PC-9 (cell line): Measurements from ENCODE around the gene SLC24A5. TPM values are rescaled to one million over a fixed set of nuclear protein-coding genes. Genes with fewer than 3 reads are reported as not detected.

Experiments used
- BruUV-seq: library from RNA; stranded (reverse); fragments of 400-500 nt; replicated peaks from 2 replicates; lab custom pipeline; 2021; lab: Mats Ljungman, UMichigan
- CTCF ChIA-PET: fragments of 300-600 bp; sonication (Branson Sonifier 250); formaldehyde crosslinking; loops from one replicate; lab custom pipeline; 2022; ENCODE audit warnings: antibody characterized with exemption; lab: Charles Lee
- POLR2A ChIA-PET: fragments of 300-600 bp; sonication (Branson Sonifier 250); formaldehyde crosslinking; loops from one replicate; lab custom pipeline; 2022; ENCODE audit warnings: antibody characterized with exemption; ENCODE audit not compliant: unreplicated experiment; lab: Charles Lee
- DNase-seq, 2 experiments: peaks; one replicate each; pipeline versions ENCODE4 v3.0.0 to v3.0.0-alpha.2; 2015 to 2022; ENCODE audit warnings: mixed read lengths in 1 of 2
- H2AFZ ChIP-seq: fragments of 200-600 bp; sonication (generic); 2 replicates; pipeline ENCODE4 v1.8.1; 2017; ENCODE audit warnings: antibody characterized with exemption
- H3F3A ChIP-seq: fragments of 200-600 bp; sonication (generic); 2 replicates; pipeline ENCODE4 v1.8.1; 2017; ENCODE audit warnings: antibody characterized with exemption, mild to moderate bottlenecking, low read depth; ENCODE audit not compliant: insufficient read depth
- H3K27ac ChIP-seq: fragments of 200-600 bp; sonication (generic); 2 replicates; pipeline ENCODE4 v1.6.1; 2016; ENCODE audit warnings: mixed run types
- H3K27me3 ChIP-seq: fragments of 200-600 bp; sonication (generic); 2 replicates; pipeline ENCODE4 v1.6.1; 2016; ENCODE audit warnings: low read depth, mixed run types; ENCODE audit not compliant: insufficient read depth
- H3K36me3 ChIP-seq: fragments of 200-600 bp; sonication (generic); 2 replicates; pipeline ENCODE4 v1.6.1; 2016; ENCODE audit warnings: low read depth, mixed run types
- H3K4me1 ChIP-seq: fragments of 200-600 bp; sonication (generic); replicated peaks from 2 replicates; pipeline ENCODE4 v1.6.1; 2016; ENCODE audit warnings: mixed run types; ENCODE audit not compliant: insufficient read depth
- H3K4me2 ChIP-seq: fragments of 200-600 bp; sonication (generic); 2 replicates; pipeline ENCODE4 v1.6.1; 2017; ENCODE audit warnings: mixed run types
- H3K4me3 ChIP-seq: fragments of 200-600 bp; sonication (generic); 2 replicates; pipeline ENCODE4 v1.6.1; 2016; ENCODE audit warnings: mixed run types
- H3K79me2 ChIP-seq: fragments of 200-600 bp; sonication (generic); 2 replicates; pipeline ENCODE4 v1.6.1; 2017; ENCODE audit warnings: low read depth, mixed run types
- H3K9me2 ChIP-seq: fragments of 200-600 bp; sonication (generic); 2 replicates; pipeline ENCODE4 v1.8.1; 2017; ENCODE audit warnings: mild to moderate bottlenecking; ENCODE audit not compliant: insufficient read depth
- H3K9me3 ChIP-seq: fragments of 200-600 bp; sonication (generic); 2 replicates; pipeline ENCODE4 v1.8.1; 2016; ENCODE audit warnings: low read depth; ENCODE audit not compliant: insufficient read depth
- H4K20me1 ChIP-seq: fragments of 200-600 bp; sonication (generic); 2 replicates; pipeline ENCODE4 v1.8.1; 2017; ENCODE audit not compliant: insufficient read depth
- CTCF ChIP-seq: fragments of 200-600 bp; sonication (generic); conservative IDR thresholded peaks from 2 replicates; pipeline ENCODE4 v1.6.1; 2017; ENCODE audit warnings: mixed run types, antibody characterized with exemption, mild to moderate bottlenecking, moderate library complexity
- EZH2 ChIP-seq: fragments of 200-600 bp; sonication (generic); IDR thresholded peaks from 2 replicates; pipeline ENCODE4 v1.8.0; 2017; ENCODE audit warnings: antibody characterized with exemption, low read depth
- intact Hi-C: fragments of 100-400 bp; cut with micrococcal nuclease; formaldehyde crosslinking; loops from one replicate; pipeline ENCODE4 v1.10.0; 2022; ENCODE audit not compliant: unreplicated experiment
- total RNA-seq: library from RNA; stranded (reverse); gene quantifications from 2 replicates; pipeline ENCODE4 v1.2.3, GENCODE V29; 2021

Gene SLC24A5
- total RNA-seq, 1 experiment from 2014 or later: not detected

GRCh38 chr15:48096813-48097212, 24.0 kb upstream of the SLC24A5 start:
- no TSS peak for BruUV-seq

GRCh38 chr15:48097264-48097663, 23.5 kb upstream of the SLC24A5 start:
- POLR2A ChIA-PET: no interaction called here
- H3K9me3 ChIP-seq: no peaks in the 10 kb centered on the region
- no peak for DNase-seq

More at GRCh38 chr15:48096813-48097212, 24.0 kb upstream of the SLC24A5 start:
- Histone ChIP-seq H3K79me2 (no peaks in the 10 kb centered on the region), H3K27ac (no peak overlapping the region), H3K36me3 (no peaks in the 10 kb centered on the region), H3K9me2 (no peaks in the 10 kb centered on the region), H3K4me3 (no peak overlapping the region), H2AFZ (no peak overlapping the region), H4K20me1 (no peaks in the 10 kb centered on the region), H3K27me3 (no peaks in the 10 kb centered on the region), H3K4me1 (no peaks in the 10 kb centered on the region), H3K4me2 (no peak overlapping the region), H3F3A (no peaks in the 10 kb centered on the region), H3K9me3 (no peaks in the 10 kb centered on the region)
- TF ChIP-seq EZH2 (no peak), CTCF (no peak)
- intact Hi-C loops: no loop called here
- ChIA-PET POLR2A (no interaction called here), CTCF (interaction anchor here (0.6 kb wide), 1 partner anchor 12 kb away, joined by 3 read pairs; no protein-coding TSS in a partner anchor)
- DNase-seq: no peak

GRCh38 chr15:48101376-48101961, 19.3 kb upstream of the SLC24A5 start:
- Histone ChIP-seq H2AFZ (no peak overlapping the region), H3K4me1 (no peaks in the 10 kb centered on the region), H3K27ac (no peak overlapping the region), H3K4me3 (no peak overlapping the region), H3K9me2 (no peaks in the 10 kb centered on the region; the same call in 1 of the 2 replicates), H3K36me3 (no peaks in the 10 kb centered on the region), H3K27me3 (peaks cover 13% of the 10 kb centered on the region; the same call in 1 of the 2 replicates), H3F3A (no peaks in the 10 kb centered on the region), H3K9me3 (no peaks in the 10 kb centered on the region), H3K4me2 (no peak overlapping the region), H3K79me2 (no peaks in the 10 kb centered on the region), H4K20me1 (no peaks in the 10 kb centered on the region)
- no TSS peak for BruUV-seq
- CTCF ChIA-PET: no interaction called here
- no peak for DNase-seq
- POLR2A ChIA-PET: no interaction called here
- TF ChIP-seq CTCF (no peak), EZH2 (no peak)
- intact Hi-C loops: no loop called here

More at GRCh38 chr15:48097264-48097663, 23.5 kb upstream of the SLC24A5 start:
- no peak overlapping the region for H3K4me2 ChIP-seq
- TF ChIP-seq CTCF (no peak), EZH2 (no peak)
- H3K27me3 ChIP-seq: no peaks in the 10 kb centered on the region
- no peaks in the 10 kb centered on the region for H3K9me2 ChIP-seq
- no peaks in the 10 kb centered on the region for H3K36me3 ChIP-seq
- H3K27ac ChIP-seq: no peak overlapping the region
- CTCF ChIA-PET: interaction anchor here (0.6 kb wide), 1 partner anchor 12 kb away, joined by 3 read pairs; no protein-coding TSS in a partner anchor
- intact Hi-C loops: no loop called here
- no peaks in the 10 kb centered on the region for H4K20me1 ChIP-seq
- no peaks in the 10 kb centered on the region for H3K79me2 ChIP-seq
- H2AFZ ChIP-seq: no peak overlapping the region
- no peak overlapping the region for H3K4me3 ChIP-seq
- H3K4me1 ChIP-seq: no peaks in the 10 kb centered on the region
- no peaks in the 10 kb centered on the region for H3F3A ChIP-seq
- no TSS peak for BruUV-seq
